ENCODE results near the gene RBM8A. TPM values are rescaled to one million over a fixed set of nuclear protein-coding genes. Genes with fewer than 3 reads are reported as not detected.
A peak's percentile ranks its signal among the peaks of the same experiment; 100 is the strongest.

The RBM8A gene
- total and polyA plus RNA-seq, 9 of the 15 experiments (the other 6 are each of a cell fraction or from before 2014, with no cell fraction given), result 215 to 1,035 (median 291) TPM

- Histone ChIP-seq H3K4me2 (ENCODE audit: insufficient read depth, low read length) (no peak overlapping the region), H2AFZ (ENCODE audit: low read depth, low read length) (no peak overlapping the region), H3K9me1 (ENCODE audit: control insufficient read depth, insufficient read depth, low read length) (no peaks in the 10 kb centered on the region), H3K79me2 (ENCODE audit: control insufficient read depth, insufficient read depth, low read length) (no peaks in the 10 kb centered on the region), H3K9ac (ENCODE audit: insufficient read depth in 1 of 2, low read depth in 2 of 2, low read length in 2 of 2) (no peak overlapping the region), H3K4me1 (replicated peaks in 1 of 2; ENCODE audit: control insufficient read depth in 2 of 2, insufficient read depth in 2 of 2, low read length in 2 of 2) (no peaks in the 10 kb centered on the region), H3K27me3 (ENCODE audit: control insufficient read depth in 2 of 2, insufficient read depth in 2 of 2, low read length in 2 of 2) (no peaks in the 10 kb centered on the region), H3K9me3 (replicated peaks; ENCODE audit: control insufficient read depth, insufficient read depth, low read depth, low read length) (no peaks in the 10 kb centered on the region), H3K27ac (ENCODE audit: extremely low read depth, low read depth, low read length) (no peak overlapping the region), H4K20me1 (replicated peaks; ENCODE audit: control insufficient read depth, insufficient read depth, low read length) (no peaks in the 10 kb centered on the region), H3K36me3 (ENCODE audit: control insufficient read depth, insufficient read depth, low read length) (peaks cover 17% of the 10 kb centered on the region; the same call in 1 of the 3 replicates), H3K4me3 (no peak overlapping the region)
- no peak for TF ChIP-seq ZNF133 (CRISPR knock-in tag; IDR thresholded peaks at IDR 0.05)
- TF ChIP-seq TSC22D4 (tag; IDR thresholded peaks at IDR 0.05), result no peak
- no peak for TF ChIP-seq ZNF609 (CRISPR knock-in tag; IDR thresholded peaks at IDR 0.05; ENCODE audit: borderline replicate concordance)
- peak; percentile 35; the same call in 1 of the 2 replicates for TF ChIP-seq PKNOX1 (IDR thresholded peaks at IDR 0.05)
- peak; percentile 32 for TF ChIP-seq MEIS2 (IDR thresholded peaks at IDR 0.05; ENCODE audit: partially characterized antibody)
- TF ChIP-seq LARP7 (IDR thresholded peaks at IDR 0.05), result no peak
- no peak for TF ChIP-seq PBX2 (CRISPR knock-in tag; IDR thresholded peaks at IDR 0.05; ENCODE audit: low read depth)
- 0 out of 2 replicates have a peak, but pooled peaks have one; percentile 25 for TF ChIP-seq PBX2 (tag; conservative IDR thresholded peaks at IDR 0.05; ENCODE audit: low read depth)
- ChIA-PET POLR2A (interaction anchor here (0.9 to 1.6 kb wide), 4 partner anchors 12 to 48 kb away, joined by 3 to 5 read pairs (median 3); no protein-coding TSS in a partner anchor), CTCF (ENCODE audit: low intra/inter-chr PET ratio) (no interaction called here)
- 75% methylated on average over 3 of the region's 4 CpGs for WGBS (ENCODE audit: insufficient coverage, low coverage, missing lambda C conversion rate)
- intact Hi-C loops (cut with micrococcal nuclease) (no loop called here), in situ Hi-C loops (cut with MboI) (no loop called here)
- no peak for DNase-seq (ENCODE audit: extremely low read depth in 1 of 4, low spot score in 3 of 4)
- no TSS peak for BruUV-seq (replicated peaks)
- ATAC-seq, result no peak
- no peak for FAIRE-seq
Measured at GRCh38 chr1:145942405-145942804, 15.1 kb upstream of the RBM8A start.

Data from K562 (cell line).